Activated CD4-positive, alpha-beta T cell treated with anti-CD3 and anti-CD28 coated beads, Interleukin-2, amount 50 U/mL, for 4 hours (primary cell): ENCODE data around the gene ITGB1.
"Not testable (repeated sequence)": the region's sequence is repeated elsewhere in the genome, so short reads cannot be mapped to it uniquely, and the experiment has no call there.

Experiments
- DNase-seq, 2 experiments: peaks; one replicate each; pipeline ENCODE4 v3.0.0-alpha.2; 2020

The ITGB1 gene

GRCh38 chr10:32931593-32931992 is 26.4 kb downstream of the ITGB1 start:
- DNase-seq = no peak

DNA sequence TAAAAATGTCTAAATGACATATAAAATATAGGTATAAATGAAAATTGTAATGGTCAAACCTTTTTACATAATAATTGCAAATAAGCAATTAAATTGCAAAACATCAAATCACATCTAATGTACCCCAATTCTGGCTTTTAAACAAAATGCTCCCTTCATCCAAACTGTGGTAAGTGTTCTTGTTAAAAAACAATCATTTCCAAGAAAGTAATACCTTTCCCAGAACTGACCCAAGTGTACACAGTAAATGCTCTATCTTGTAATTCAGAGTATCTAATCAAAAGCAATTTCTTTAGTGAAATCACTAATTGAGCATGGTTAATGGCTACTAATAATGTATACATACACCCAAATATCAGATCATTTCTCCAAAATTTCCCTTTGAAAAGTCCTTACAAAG is 28.0 kb downstream of the ITGB1 start:
- DNase-seq = no peak

DNA sequence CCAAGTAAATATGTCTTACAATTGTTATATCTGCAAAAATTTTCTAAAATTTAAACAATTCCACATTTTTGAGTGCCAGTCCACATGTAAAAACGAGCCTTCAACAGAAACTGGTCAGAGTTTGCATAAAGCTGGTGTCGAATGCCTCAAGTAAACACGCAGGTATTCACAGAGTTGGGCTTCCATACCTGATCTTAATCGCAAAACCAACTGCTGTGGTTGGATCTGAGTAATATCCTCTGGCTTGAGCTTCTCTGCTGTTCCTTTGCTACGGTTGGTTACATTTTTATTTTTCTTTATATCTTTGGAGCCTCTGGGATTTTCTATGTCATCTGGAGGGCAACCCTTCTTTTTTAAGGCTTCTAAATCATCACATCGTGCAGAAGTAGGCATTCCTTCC is 28.4 kb downstream of the ITGB1 start:
- DNase-seq = no peak

DNA sequence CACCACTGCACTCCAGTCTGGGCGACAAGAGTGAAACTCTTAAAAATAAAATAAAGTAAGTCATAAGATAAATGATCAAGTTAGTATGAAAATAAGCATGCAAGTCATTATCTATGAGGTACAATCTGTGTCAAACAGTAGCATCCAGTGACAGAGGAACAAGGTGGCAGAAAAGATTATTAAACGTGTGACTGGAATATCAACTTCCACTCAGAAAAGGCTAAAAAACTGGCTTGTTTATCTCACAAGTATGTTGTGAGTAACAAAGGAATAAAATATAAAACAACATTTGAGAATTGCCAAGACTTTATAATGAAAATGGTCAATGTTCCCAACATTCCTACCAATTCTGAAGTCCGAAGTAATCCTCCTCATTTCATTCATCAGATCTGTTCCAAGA is 30.3 kb downstream of the ITGB1 start:
- DNase-seq = no peak

- DNase-seq = no peak
Observed at GRCh38 chr10:32923849-32924248, 34.2 kb downstream of the ITGB1 start.

- no peak for DNase-seq
Observed at GRCh38 chr10:32923134-32923533, 34.9 kb downstream of the ITGB1 start.

DNA sequence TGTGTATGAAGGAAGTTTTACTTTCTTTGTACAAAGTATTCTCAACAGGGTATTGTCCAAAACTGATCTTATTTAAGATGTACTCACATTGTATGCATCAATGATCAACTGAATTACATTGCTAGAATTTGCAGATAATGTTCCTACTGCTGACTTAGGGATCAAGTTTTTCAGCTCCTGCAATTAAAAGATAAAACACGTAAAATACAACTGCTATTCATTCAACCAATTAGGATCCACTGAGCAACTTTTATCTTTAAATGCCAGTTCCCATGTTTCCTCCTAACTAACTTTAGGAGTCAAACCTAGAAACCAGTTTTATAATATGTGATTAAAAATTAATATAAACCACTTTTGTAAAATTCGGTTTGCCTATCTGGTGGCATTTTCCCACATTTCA is 35.9 kb downstream of the ITGB1 start:
- no peak for DNase-seq

- DNase-seq = not testable (repeated sequence)
Observed at GRCh38 chr10:32917817-32918216, 40.2 kb downstream of the ITGB1 start.

DNA sequence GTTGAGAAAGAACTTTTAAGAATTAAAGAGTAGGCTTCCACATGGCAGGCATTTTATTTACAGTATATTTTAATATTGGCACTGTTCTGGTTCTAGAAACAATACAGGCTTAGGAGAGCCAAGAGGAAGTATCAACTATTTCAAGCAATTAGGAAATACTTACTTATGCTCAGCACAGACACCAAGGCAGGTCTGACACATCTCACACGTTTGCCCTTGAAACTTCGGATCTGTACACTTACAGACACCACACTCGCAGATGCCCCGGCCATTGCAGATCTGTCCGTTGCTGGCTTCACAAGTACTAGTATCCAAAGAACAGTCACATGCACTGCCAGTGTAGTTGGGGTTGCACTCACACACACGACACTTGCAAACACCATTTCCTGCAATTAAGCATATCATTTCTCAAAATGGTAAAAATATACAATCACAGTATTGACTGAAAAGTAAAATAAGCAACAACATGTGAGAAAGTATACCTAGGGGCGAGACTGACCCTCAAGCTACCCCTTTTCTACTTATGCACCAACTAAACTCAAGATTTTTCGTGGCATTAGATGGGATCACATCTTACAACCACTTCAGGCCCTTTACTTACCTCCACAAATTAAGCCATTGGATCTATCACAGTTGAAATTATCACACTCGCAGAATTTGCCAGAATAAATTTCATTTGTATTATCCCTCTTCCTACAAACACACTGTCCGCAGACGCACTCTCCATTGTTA is 46.6 kb downstream of the ITGB1 start:
- DNase-seq = no peak

DNA sequence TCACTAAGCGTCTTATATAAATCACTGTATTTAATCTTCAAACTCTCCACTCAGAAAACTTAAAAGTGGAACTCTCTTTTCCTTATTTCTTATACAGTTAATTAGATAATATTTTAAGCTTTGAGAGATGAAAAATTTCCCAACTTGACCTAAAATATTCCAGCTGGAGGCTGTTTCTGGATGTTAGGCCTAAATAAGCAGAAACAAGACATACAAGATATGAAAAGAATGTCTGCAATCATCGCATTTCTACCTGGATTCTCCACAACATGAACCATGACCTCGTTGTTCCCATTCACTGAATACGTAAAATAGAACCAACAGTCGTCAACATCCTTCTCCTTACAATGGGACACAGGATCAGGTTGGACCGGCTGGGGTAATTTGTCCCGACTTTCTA is 48.1 kb downstream of the ITGB1 start:
- DNase-seq = not testable (repeated sequence)

- DNase-seq = no peak
Observed at GRCh38 chr10:32909456-32909855, 48.6 kb downstream of the ITGB1 start.

DNA sequence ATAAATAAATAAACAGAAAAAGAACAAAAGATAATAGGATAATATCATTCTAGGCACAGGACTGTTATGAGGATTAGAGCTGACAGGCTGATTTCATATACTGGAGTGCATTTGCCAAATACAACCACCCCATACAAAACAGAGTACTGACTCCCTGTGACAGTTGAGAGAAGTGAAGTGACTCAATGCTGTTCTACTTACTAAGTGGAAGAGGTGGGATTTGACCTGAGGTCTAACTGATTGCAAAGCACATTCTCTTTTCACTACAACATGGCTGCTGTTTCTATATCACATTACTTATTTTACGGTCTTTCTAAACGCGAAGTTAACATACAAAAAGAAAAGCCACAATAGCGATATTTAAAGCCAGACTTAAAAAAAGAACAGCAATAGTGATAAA is 51.4 kb downstream of the ITGB1 start:
- DNase-seq = no peak

DNA sequence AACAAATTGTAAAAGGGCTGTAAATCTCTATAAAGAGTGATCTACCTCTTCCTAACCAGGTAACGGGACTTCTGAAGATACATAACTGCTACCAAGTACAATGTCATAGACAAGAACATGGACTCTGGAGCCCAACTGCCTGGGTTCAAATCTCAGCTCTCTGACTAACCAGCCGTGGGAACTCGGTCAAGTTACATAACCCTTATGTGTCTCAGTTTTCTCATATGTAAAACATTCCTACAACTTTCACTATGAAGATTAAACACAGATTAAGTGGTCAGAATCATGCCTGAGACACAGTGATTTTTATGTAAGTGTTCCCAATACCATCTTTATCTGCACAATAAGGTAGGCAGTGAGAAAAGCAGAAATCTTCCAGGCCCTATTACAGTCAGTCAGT is 52.6 kb downstream of the ITGB1 start:
- DNase-seq = no peak

- DNase-seq = no peak
Observed at GRCh38 chr10:32901815-32902214, 56.2 kb downstream of the ITGB1 start.

DNA sequence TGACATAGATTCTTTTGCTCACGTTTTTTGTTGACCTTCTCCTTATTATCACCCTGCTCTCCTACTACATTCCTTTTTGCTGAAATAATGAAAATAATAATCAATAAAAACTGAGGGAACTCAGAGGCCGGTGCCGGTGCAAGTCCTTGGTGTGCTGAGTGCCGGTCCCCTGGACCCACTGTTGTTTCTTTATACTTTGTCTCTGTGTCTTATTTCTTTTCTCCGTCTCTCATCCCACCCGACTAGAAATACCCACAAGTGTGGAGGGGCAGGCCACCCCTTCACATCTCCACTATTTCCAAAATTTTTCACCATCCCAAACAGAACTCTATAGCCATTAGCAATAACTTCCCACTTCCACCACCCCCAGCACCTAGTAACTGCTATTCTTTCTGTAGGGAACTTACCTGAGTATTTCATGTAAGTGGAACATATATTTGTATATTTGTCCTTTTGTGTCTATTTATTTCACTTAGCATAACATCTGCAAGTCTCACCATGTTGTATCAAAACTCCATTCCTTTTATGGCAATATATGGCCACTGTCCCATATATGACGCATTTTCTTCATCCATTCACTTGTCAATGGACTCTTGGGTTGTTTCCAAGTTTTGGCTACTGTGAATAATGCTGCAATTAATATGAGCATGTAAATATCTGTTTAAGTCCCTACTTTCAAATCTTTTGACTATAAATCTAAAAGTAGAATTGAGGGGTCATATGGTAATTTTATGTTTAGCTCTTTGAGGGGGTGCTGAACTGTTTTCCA is 62.6 kb downstream of the ITGB1 start:
- DNase-seq = not testable (repeated sequence)

- no peak for DNase-seq
Observed at GRCh38 chr10:32893916-32894664, 63.9 kb downstream of the ITGB1 start.

DNA sequence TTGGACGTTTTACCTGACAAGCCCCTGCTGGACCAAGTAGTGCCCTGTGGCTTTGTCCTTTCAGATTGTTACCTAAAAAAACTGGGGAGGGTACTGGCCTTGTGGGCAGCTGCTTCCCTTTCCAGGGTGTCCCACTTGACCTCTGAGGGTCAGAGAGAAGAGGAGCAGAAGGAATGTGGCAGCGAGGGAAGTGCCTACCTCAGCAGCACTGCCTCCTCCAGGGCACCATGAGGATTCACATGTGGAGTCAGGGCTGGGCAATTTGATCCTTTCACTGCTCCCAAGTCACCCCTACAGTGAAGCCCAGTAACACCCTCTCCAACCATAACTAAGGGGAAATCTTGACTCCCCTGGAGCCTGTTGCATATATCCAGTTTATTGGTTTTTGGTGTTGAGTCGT is 64.6 kb downstream of the ITGB1 start:
- no peak for DNase-seq

DNA sequence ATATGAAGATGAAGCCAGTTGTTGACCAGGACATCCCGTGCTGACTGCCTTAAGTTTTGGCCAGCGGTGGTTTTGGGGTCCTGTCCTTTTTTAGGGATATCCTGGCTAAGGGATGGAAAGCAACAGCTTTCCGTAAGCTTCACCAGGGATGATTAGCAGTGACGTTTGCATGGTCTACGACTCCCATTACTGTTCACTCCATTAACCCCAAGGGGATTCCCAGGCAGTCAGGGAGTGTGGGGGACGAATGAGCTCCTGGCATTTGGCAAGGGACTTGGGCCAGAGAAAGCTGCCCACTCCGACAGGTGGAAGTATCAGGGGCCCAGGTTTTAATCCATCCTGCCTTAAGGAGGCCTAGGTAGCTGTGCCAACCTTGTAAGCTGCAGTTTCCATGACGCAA is 66.8 kb downstream of the ITGB1 start:
- no peak for DNase-seq

DNA sequence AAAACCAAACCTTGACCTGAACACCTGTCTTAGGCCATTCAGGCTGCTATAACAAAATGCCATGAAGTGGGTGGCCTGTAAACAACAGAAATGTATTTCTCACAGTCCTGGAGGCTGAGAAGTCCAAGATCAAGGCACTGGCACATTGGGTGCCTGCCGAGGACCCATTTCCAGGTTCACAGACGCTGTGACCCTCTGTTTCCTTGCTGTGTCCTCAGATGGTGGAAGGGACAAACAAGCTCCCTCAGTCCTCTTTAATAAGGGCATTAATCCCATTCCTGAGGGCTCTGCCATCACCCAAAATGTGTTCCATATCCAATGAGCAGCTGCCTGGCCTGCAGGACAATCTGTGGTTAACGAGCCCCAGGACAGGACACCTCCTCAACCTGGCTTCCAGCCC is 67.6 kb downstream of the ITGB1 start:
- no peak for DNase-seq

- no peak for DNase-seq
Observed at GRCh38 chr10:32889631-32890212, 68.3 kb downstream of the ITGB1 start.

DNA sequence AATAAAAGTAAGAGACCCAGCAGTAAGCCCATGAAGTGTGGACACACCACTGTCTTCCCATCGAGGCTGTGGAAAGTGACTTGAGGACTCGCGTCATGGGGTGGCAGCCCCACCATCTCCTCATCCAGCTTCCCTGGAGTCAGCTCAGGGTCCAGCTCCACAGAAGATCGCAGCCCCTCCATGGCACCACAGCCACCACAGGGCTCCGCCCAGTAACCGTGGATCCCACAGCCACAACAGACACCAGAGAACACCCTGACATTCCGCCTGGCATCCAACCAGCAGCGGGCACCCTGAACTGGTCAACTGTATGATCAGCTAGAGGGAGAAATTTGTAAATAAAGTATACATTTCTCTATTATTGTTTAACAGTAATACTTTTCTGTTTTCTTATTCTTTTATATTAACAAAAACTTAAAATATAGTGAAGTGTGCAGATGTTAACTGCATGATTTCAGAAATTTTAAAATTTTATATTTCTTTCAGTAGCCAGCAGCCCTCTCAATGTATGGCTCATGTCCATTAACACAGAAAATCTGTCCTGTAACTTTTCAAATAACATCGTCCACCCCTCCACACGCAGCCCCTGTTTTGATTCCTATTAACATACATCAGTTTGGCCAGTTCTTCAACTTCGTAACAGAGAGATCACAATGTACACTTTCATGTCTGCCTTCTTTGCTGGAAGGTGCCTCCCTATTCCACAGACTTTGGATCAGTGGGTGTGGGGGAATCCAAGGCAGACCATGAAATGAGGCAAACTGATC is 69.7 kb downstream of the ITGB1 start:
- DNase-seq = no peak

DNA sequence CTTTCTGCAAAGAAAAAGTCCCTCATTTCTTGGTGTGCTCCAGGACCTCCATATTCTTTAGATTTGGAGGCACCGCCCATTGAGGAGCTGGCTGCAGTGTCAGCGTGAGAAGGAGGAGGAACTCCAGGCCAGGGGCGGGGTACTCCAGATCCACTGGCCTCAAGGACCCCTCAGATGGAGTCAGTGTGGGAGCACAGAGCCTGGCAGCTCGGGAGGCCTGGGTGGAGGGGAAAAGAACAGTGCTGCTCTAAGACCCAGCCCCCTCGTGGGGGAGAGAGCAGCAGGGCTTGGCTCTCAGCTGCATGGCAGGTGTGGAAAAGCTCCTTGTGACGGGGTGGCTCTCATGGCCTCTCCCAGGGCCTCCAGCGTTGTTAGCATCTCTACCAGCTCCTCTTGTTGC is 70.5 kb downstream of the ITGB1 start:
- no peak for DNase-seq

- no peak for DNase-seq
Observed at GRCh38 chr10:32882076-32882475, 76.0 kb downstream of the ITGB1 start.
